HG02678 (cell line): ENCODE measurements around the gene OVCH2.

Experiments used
- ATAC-seq: cut with Tn5 transposase; IDR thresholded peaks from one replicate; pipeline ENCODE4 v1.9.1; 2021; ENCODE audit warnings: mild to moderate bottlenecking, moderate library complexity; ENCODE audit not compliant: unreplicated experiment

Gene OVCH2

GRCh38 chr11:7640816-7641215 is 65.5 kb downstream of the OVCH2 start:
- ATAC-seq, result no peak

- no peak for ATAC-seq
Measured at GRCh38 chr11:7639643-7640025, 66.6 kb downstream of the OVCH2 start.
